HepG2 (cell line): ENCODE measurements around the gene ADGRV1. TPM values are rescaled to one million over a fixed set of nuclear protein-coding genes. Genes with fewer than 3 reads are reported as not detected.

Source experiments
- ATAC-seq: fragments of 200-7000 bp; cut with Tn5 transposase; 3 replicates; pipeline ENCODE4 v1.9.1; 2020; ENCODE audit warnings: mild to moderate bottlenecking, moderate library complexity
- BruUV-seq: library from RNA; stranded (reverse); fragments of 400-500 nt; replicated peaks from 2 replicates; lab custom pipeline; 2021; lab: Mats Ljungman, UMichigan
- CTCF ChIA-PET: fragments of 300-600 bp; formaldehyde crosslinking; extraction: SDS; loops from one replicate; lab custom pipeline; 2021; ENCODE audit warnings: low total read pairs, inconsistent platforms, low intra/inter-chr PET ratio; lab: Yijun Ruan, JAX
- POLR2A ChIA-PET: fragments of 350-600 bp; sonication (Branson Sonifier 250); formaldehyde crosslinking; loops from one replicate; lab custom pipeline; 2020; ENCODE audit warnings: antibody characterized with exemption, inconsistent platforms; lab: Yijun Ruan, JAX
- DNase-seq: peaks from one replicate; pipeline ENCODE4 v3.0.0-alpha.2; 2015; ENCODE audit warnings: low spot score
- FAIRE-seq: peaks from 3 replicates; lab custom pipeline; 2011; peaks lifted over from hg19 to GRCh38; lab: Jason Lieb, UNC
- H2AFZ ChIP-seq: one replicate; pipeline ENCODE4 v1.6.1; 2011; ENCODE audit warnings: low read length, inconsistent platforms
- H3K27ac ChIP-seq: fragments of 300-600 bp; 3 replicates; pipeline ENCODE4 v1.8.0; 2011; ENCODE audit warnings: mixed run types, mild to moderate bottlenecking, mixed read lengths, low read length, inconsistent platforms; ENCODE audit not compliant: insufficient read depth; ENCODE audit errors: extremely low read length
- H3K27me3 ChIP-seq, 2 experiments: fragments of 200-600 bp in 1 of 2; 2 replicates in 1 of 2; 3 replicates in 1 of 2; pipeline versions ENCODE4 v1.6.0 to v1.8.0; 2011; ENCODE audit warnings: low read length in 2 of 2, mild to moderate bottlenecking in 2 of 2, moderate library complexity in 2 of 2, inconsistent platforms in 1 of 2; ENCODE audit not compliant: insufficient read depth in 2 of 2, control insufficient read depth in 1 of 2
- H3K36me3 ChIP-seq, 2 experiments: fragments of 200-600 bp in 1 of 2; replicated peaks in 1 of 2; 2 replicates in 1 of 2; 3 replicates in 1 of 2; pipeline versions ENCODE4 v1.5.1 to v1.8.0; 2011; ENCODE audit warnings: low read length in 2 of 2, inconsistent platforms in 1 of 2; ENCODE audit not compliant: insufficient read depth in 2 of 2, control insufficient read depth in 1 of 2
- H3K4me1 ChIP-seq: 2 replicates; pipeline ENCODE4 v1.5.1; 2012; ENCODE audit warnings: low read length, inconsistent platforms; ENCODE audit not compliant: insufficient read depth
- H3K4me2 ChIP-seq: 2 replicates; pipeline ENCODE4 v1.6.0; 2011; ENCODE audit warnings: low read depth, low read length, inconsistent platforms
- H3K4me3 ChIP-seq, 3 experiments: fragments of 200-600 bp in 1 of 3; sonication (generic), shearing (Covaris generic) in 1 of 3; replicated peaks in 1 of 3; 2 replicates each; pipeline ENCODE4 v1.5.1; 2011 to 2016; ENCODE audit warnings: low read length in 3 of 3, inconsistent platforms in 2 of 3, low read depth in 2 of 3, mild to moderate bottlenecking in 2 of 3, control low read depth in 1 of 3, mixed read lengths in 1 of 3; ENCODE audit not compliant: insufficient read depth in 1 of 3
- H3K79me2 ChIP-seq: one replicate; pipeline ENCODE4 v1.6.1; 2011; ENCODE audit warnings: low read length, inconsistent platforms; ENCODE audit not compliant: insufficient read depth
- H3K9ac ChIP-seq: 2 replicates; pipeline ENCODE4 v1.6.0; 2011; ENCODE audit warnings: mild to moderate bottlenecking, low read depth, low read length, inconsistent platforms; ENCODE audit not compliant: insufficient read depth
- H3K9me3 ChIP-seq: 2 replicates; pipeline ENCODE4 v1.5.1; 2012; ENCODE audit warnings: mild to moderate bottlenecking, low read length
- H4K20me1 ChIP-seq: 2 replicates; pipeline ENCODE4 v1.6.0; 2011; ENCODE audit warnings: inconsistent platforms, mild to moderate bottlenecking, low read length, moderate library complexity; ENCODE audit not compliant: insufficient read depth
- BCL6 ChIP-seq: IDR thresholded peaks from 2 replicates; pipeline ENCODE4 v1.6.1; 2016; ENCODE audit warnings: missing genetic modification reagents, missing compliant biosample characterization
- CEBPB ChIP-seq: IDR thresholded peaks from 2 replicates; pipeline ENCODE4 v1.6.1; 2011; ENCODE audit warnings: low read depth, low read length, improper control_type of control experiment, borderline replicate concordance
- EHMT2 ChIP-seq: fragments of 200-600 bp; sonication (generic); IDR thresholded peaks from 2 replicates; pipeline ENCODE4 v1.7.0; 2017; ENCODE audit warnings: antibody characterized with exemption, low read depth, low read length, borderline replicate concordance
- EP300 ChIP-seq, 3 experiments: sonication (generic) in 1 of 3; formaldehyde crosslinking in 1 of 3; IDR thresholded peaks; 2 replicates each; pipeline versions ENCODE4 v1.5.1 to v1.6.1; 2011 to 2020; ENCODE audit warnings: low read depth in 2 of 3, low read length in 2 of 3, borderline replicate concordance in 1 of 3, improper control_type of control experiment in 1 of 3, mild to moderate bottlenecking in 1 of 3, missing genetic modification reagents in 1 of 3, moderate library complexity in 1 of 3
- FOXA3 ChIP-seq: IDR thresholded peaks from 2 replicates; pipeline ENCODE4 v1.6.1; 2016; ENCODE audit warnings: missing genetic modification reagents, missing compliant biosample characterization
- FOXJ3 ChIP-seq: sonication (generic); formaldehyde crosslinking; IDR thresholded peaks from 2 replicates; pipeline ENCODE4 v1.4.0; 2020; ENCODE audit warnings: missing genetic modification reagents, mild to moderate bottlenecking, borderline replicate concordance
- GATAD2A ChIP-seq: IDR thresholded peaks from 2 replicates; pipeline ENCODE4 v1.6.1; 2016
- HOXA7 ChIP-seq: sonication (generic); formaldehyde crosslinking; IDR thresholded peaks from 2 replicates; pipeline ENCODE4 v1.8.1; 2022; ENCODE audit warnings: mild to moderate bottlenecking, missing genetic modification reagents, moderate library complexity
- KAT2B ChIP-seq: fragments of 150-350 bp; IDR thresholded peaks from 2 replicates; pipeline ENCODE4 v1.6.1; 2014; ENCODE audit warnings: low read depth, low read length, borderline replicate concordance
- MEIS1 ChIP-seq: sonication (generic); formaldehyde crosslinking; IDR thresholded peaks from 2 replicates; pipeline ENCODE4 v1.9.0; 2021; ENCODE audit warnings: mild to moderate bottlenecking, missing genetic modification reagents, moderate library complexity, borderline replicate concordance
- NR2F2 ChIP-seq: IDR thresholded peaks from 2 replicates; pipeline ENCODE4 v1.6.1; 2012; ENCODE audit warnings: low read depth, inconsistent platforms, borderline replicate concordance
- PCBP1 ChIP-seq: fragments of 200-400 bp; formaldehyde crosslinking; IDR thresholded peaks from 2 replicates; pipeline ENCODE4 v1.6.1; 2017; ENCODE audit warnings: mild to moderate bottlenecking, low read depth, low read length, borderline replicate concordance
- SOX13 ChIP-seq, 3 experiments: fragments of 450-650 bp in 1 of 3; sonication (generic) in 1 of 3; formaldehyde crosslinking in 1 of 3; IDR thresholded peaks in 2 of 3; conservative IDR thresholded peaks in 1 of 3; 2 replicates each; pipeline versions ENCODE4 v1.5.0 to v1.6.1; 2016 to 2020; ENCODE audit warnings: antibody characterized with exemption in 1 of 3, mild to moderate bottlenecking in 1 of 3, missing compliant biosample characterization in 1 of 3, missing genetic modification reagents in 1 of 3, moderate library complexity in 1 of 3
- TBX3 ChIP-seq: fragments of 450-650 bp; IDR thresholded peaks from 2 replicates; pipeline ENCODE4 v1.6.1; 2017; ENCODE audit warnings: antibody characterized with exemption, mild to moderate bottlenecking, inconsistent platforms, borderline replicate concordance
- TCF7 ChIP-seq: sonication (generic); IDR thresholded peaks from 2 replicates; pipeline ENCODE4 v1.6.1; 2016; ENCODE audit warnings: antibody characterized with exemption, low read depth
- TEAD3 ChIP-seq: optimal IDR thresholded peaks from 2 replicates; pipeline ENCODE3; 2016; ENCODE audit warnings: borderline replicate concordance
- THAP11 ChIP-seq: IDR thresholded peaks from 2 replicates; pipeline ENCODE4 v1.6.1; 2016; ENCODE audit warnings: missing biosample characterization, missing genetic modification reagents
- ZKSCAN8 ChIP-seq: IDR thresholded peaks from 2 replicates; pipeline ENCODE4 v1.6.1; 2016; ENCODE audit warnings: borderline replicate concordance, missing genetic modification reagents, missing compliant biosample characterization
- ZNF496 ChIP-seq: sonication (generic); formaldehyde crosslinking; IDR thresholded peaks from 2 replicates; pipeline ENCODE4 v1.8.1; 2023; ENCODE audit warnings: mild to moderate bottlenecking, moderate library complexity, missing genetic modification reagents; ENCODE audit not compliant: insufficient replicate concordance
- ZNF629 ChIP-seq: sonication (generic); formaldehyde crosslinking; conservative IDR thresholded peaks from 2 replicates; pipeline ENCODE4 v1.5.0; 2020; ENCODE audit warnings: missing genetic modification reagents
- WGBS: methylation state at CpG from one replicate; pipeline ENCODE4 v1.1.6; 2017; ENCODE audit warnings: low lambda C conversion rate; 5-methylcytosine and 5-hydroxymethylcytosine counted together
- in situ Hi-C: cut with HindIII; loops from 2 replicates; pipeline ENCODE4 v1.10.0; 2017; ENCODE audit warnings: low pct_unique_long_range_greater_than_20kb; ENCODE audit not compliant: extremely low pct_ligation_motif_present
- intact Hi-C: fragments of 100-400 bp; cut with micrococcal nuclease; formaldehyde crosslinking; loops from one replicate; pipeline ENCODE4 v1.10.0; 2022; ENCODE audit not compliant: unreplicated experiment
- polyA plus RNA-seq, 8 experiments: library from polyadenylated mRNA; depleted of rRNA in 3 of 8; stranded (reverse) in 7 of 8; unstranded in 1 of 8; fragments of >200 nt; fragmentation: Illumina TruSeq in 4 of 8; extraction: Trizol in 4 of 8; gene quantifications; 2 replicates each; pipeline versions ENCODE4 v1.2.1 to v1.2.3, GENCODE V29; 2011 to 2016; ENCODE audit warnings: low read depth in 4 of 8, missing spikeins in 1 of 8, mixed read lengths in 1 of 8; ENCODE audit not compliant: insufficient read depth in 1 of 8
- total RNA-seq, 5 experiments: library from RNA; depleted of rRNA; stranded (reverse); fragments of >200 nt; fragmentation: Illumina TruSeq; extraction: Trizol; gene quantifications; 2 replicates each; pipeline ENCODE4 v1.2.3, GENCODE V29; 2016; ENCODE audit warnings: low read depth in 1 of 5
- TF ChIP-seq, protein P1 (sequence below): sonication (generic); formaldehyde crosslinking; IDR thresholded peaks from 2 replicates; pipeline ENCODE4 v1.9.0; 2021; ENCODE audit warnings: missing genetic modification reagents, borderline replicate concordance

The ADGRV1 gene
- total and polyA plus RNA-seq, 2 of the 13 experiments (the other 11 are each of a cell fraction or from before 2014, with no cell fraction given) = 1.7 to 3.9 TPM

- TF ChIP-seq FOXJ3 = peak; percentile 49; the same call in 1 of the 2 replicates
- peak; percentile 54; the same call in 1 of the 2 replicates for TF ChIP-seq TBX3
Measured at GRCh38 chr5:91027405-91028139, 469.0 kb downstream of the ADGRV1 start (continued).

DNA sequence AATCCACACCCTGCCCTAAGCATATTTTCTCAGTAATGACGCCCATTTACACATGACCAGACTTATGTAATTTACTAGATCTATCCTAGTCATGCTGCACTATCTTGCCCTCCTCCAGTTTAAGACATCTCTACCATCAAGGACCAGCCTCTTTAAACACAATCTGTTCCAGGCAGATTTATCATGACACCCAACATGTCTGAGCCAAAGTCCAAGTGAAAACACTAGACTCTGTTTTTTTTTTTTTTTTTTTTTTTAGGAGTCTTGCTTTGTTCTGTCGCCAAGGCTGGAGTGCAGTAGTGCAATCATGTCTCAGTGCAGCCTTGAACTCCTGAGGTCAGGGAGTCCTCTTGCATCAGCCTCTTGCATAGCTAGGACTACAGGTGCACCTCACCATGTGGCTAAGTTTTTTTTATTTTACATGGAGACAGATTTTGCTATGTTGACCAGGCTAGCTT is 469.9 kb downstream of the ADGRV1 start:
- Histone ChIP-seq H3K36me3 (no peaks in the 10 kb centered on the region), H3K4me3 (peak overlapping the region in 1 of 3 experiments; percentile 2; a peak in 1 of 6 replicates), H2AFZ (no peak overlapping the region), H3K79me2 (no peaks in the 10 kb centered on the region), H3K9me3 (no peaks in the 10 kb centered on the region), H3K4me1 (peaks cover 50% of the 10 kb centered on the region), H3K9ac (no peak overlapping the region), H3K27ac (peak overlapping the region; percentile 31), H3K27me3 (no peaks in the 10 kb centered on the region), H4K20me1 (no peaks in the 10 kb centered on the region), H3K4me2 (peak overlapping the region; percentile 63)
- ChIA-PET POLR2A (interaction anchor here (0.7 to 1.8 kb wide), 2 partner anchors 352 to 355 kb away, joined by 7 to 8 read pairs; partner anchors contain the start of gene ARRDC3), CTCF (no interaction called here)
- peak; percentile 60 for ATAC-seq
- intact Hi-C loops (loop anchor here (5.0 kb wide), 1 partner anchor 284 kb away; no protein-coding TSS in a partner anchor), in situ Hi-C loops (no loop called here)
- FAIRE-seq = peak; percentile 66
- DNase-seq = peak; percentile 73
- no TSS peak for BruUV-seq
- whole genome bisulfite sequencing = 0% methylated on average over 2 of the region's 2 CpGs
- no peak for TF ChIP-seq HOXA7 (CRISPR knock-in tag)
- TF ChIP-seq ZKSCAN8 = 0 out of 2 replicates have a peak, but pooled peaks have one; percentile 26
- TF ChIP-seq TEAD3 (CRISPR knock-in tag) = peak; percentile 53
- 0 out of 2 replicates have a peak, but pooled peaks have one; percentile 20 for TF ChIP-seq EHMT2
- TF ChIP-seq EP300 (IDR thresholded peaks at IDR 0.05; ENCODE audit: low read depth in 2 of 2, low read length in 2 of 2) = peak; percentile 50 to 89; a peak in 3 of 4 replicates
- TF ChIP-seq EP300 (CRISPR knock-in tag; IDR thresholded peaks at IDR 0.05; ENCODE audit: borderline replicate concordance) = peak; percentile 62; the same call in 1 of the 2 replicates
- TF ChIP-seq FOXA3 (CRISPR knock-in tag) = peak; percentile 40; the same call in 1 of the 2 replicates
- TF ChIP-seq THAP11 (CRISPR knock-in tag) = peak; percentile 34; the same call in 1 of the 2 replicates
- TF ChIP-seq, protein P1, sequence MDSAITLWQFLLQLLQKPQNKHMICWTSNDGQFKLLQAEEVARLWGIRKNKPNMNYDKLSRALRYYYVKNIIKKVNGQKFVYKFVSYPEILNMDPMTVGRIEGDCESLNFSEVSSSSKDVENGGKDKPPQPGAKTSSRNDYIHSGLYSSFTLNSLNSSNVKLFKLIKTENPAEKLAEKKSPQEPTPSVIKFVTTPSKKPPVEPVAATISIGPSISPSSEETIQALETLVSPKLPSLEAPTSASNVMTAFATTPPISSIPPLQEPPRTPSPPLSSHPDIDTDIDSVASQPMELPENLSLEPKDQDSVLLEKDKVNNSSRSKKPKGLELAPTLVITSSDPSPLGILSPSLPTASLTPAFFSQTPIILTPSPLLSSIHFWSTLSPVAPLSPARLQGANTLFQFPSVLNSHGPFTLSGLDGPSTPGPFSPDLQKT (CRISPR knock-in tag) = no peak
- peak; percentile 62; the same call in 1 of the 2 replicates for TF ChIP-seq NR2F2
- no peak for TF ChIP-seq KAT2B
- TF ChIP-seq GATAD2A (CRISPR knock-in tag) = peak; percentile 83
- TF ChIP-seq CEBPB = peak; percentile 85; the same call in 1 of the 2 replicates
- peak; percentile 64; the same call in 1 of the 2 replicates for TF ChIP-seq BCL6 (CRISPR knock-in tag)
- TF ChIP-seq ZNF496 = no peak
- no peak for TF ChIP-seq ZNF629 (CRISPR knock-in tag)
- TF ChIP-seq SOX13 (IDR thresholded peaks at IDR 0.05) = no peak
- peak in 1 of 2 experiments; percentile 86; a peak in 2 of 4 replicates for TF ChIP-seq SOX13 (CRISPR knock-in tag; conservative IDR thresholded peaks at IDR 0.05 in 1 of 2, IDR thresholded peaks at IDR 0.05 in 1 of 2)
- TF ChIP-seq TCF7 = peak; percentile 63
- no peak for TF ChIP-seq MEIS1 (CRISPR knock-in tag)
- no peak for TF ChIP-seq PCBP1
